ENCODE results near the gene RAP1GAP.

Gene RAP1GAP

DNA sequence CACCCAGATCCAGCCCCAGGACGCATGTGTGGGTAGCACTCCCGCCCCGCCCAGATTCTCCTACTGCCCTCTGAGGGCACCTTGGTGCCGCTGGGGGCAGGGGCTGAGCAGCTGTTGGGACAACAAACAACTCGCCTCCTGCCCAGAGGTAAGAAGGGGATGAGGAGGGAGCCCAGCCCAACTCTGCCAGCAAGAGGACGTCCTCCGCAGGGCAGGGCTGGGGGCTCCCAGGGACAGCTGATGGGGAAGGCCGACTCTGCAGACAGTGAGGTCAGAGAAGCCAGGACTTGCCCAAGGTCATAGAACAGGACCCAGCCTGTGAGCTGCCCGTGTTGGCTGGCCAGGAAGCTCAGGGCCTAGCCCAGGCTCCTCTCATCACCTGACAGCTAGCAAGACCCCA is 18.8 kb downstream of the RAP1GAP start:
- no peak overlapping the region for H3K4me3 ChIP-seq (ENCODE audit: low read depth, low read length)
- TF ChIP-seq, protein P1, sequence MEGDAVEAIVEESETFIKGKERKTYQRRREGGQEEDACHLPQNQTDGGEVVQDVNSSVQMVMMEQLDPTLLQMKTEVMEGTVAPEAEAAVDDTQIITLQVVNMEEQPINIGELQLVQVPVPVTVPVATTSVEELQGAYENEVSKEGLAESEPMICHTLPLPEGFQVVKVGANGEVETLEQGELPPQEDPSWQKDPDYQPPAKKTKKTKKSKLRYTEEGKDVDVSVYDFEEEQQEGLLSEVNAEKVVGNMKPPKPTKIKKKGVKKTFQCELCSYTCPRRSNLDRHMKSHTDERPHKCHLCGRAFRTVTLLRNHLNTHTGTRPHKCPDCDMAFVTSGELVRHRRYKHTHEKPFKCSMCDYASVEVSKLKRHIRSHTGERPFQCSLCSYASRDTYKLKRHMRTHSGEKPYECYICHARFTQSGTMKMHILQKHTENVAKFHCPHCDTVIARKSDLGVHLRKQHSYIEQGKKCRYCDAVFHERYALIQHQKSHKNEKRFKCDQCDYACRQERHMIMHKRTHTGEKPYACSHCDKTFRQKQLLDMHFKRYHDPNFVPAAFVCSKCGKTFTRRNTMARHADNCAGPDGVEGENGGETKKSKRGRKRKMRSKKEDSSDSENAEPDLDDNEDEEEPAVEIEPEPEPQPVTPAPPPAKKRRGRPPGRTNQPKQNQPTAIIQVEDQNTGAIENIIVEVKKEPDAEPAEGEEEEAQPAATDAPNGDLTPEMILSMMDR (IDR thresholded peaks at IDR 0.05; ENCODE audit: control insufficient read depth, extremely low read depth, insufficient read depth) = no peak

DNA sequence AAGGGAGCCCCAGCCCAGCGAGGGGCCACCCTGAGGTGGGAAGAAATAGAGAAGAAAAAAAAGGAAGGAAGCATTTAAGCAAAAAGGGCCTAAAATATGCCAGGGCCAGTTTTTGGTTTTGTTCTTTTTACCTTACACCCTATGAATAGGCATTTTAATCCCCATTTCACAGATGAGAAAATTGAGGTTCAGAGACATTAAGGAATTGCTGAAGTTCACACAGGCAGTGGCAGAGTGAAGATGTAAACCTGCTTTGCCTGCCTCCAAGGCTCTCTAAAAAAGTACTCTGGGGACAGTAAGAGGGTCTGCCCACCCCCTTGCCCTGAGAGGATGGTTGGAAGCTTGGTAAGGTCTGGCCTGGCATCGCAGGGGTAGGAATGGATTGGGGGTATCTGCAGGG is 19.8 kb downstream of the RAP1GAP start:
- no peak for DNase-seq (ENCODE audit: low read depth)
- TF ChIP-seq, protein P1 (IDR thresholded peaks at IDR 0.05; ENCODE audit: control insufficient read depth, extremely low read depth, insufficient read depth) = no peak
- H3K4me3 ChIP-seq (ENCODE audit: low read depth, low read length) = no peak overlapping the region

More for the DNA sequence above, 18.8 kb downstream of the RAP1GAP start:
- DNase-seq (ENCODE audit: low read depth) = no peak

DNA sequence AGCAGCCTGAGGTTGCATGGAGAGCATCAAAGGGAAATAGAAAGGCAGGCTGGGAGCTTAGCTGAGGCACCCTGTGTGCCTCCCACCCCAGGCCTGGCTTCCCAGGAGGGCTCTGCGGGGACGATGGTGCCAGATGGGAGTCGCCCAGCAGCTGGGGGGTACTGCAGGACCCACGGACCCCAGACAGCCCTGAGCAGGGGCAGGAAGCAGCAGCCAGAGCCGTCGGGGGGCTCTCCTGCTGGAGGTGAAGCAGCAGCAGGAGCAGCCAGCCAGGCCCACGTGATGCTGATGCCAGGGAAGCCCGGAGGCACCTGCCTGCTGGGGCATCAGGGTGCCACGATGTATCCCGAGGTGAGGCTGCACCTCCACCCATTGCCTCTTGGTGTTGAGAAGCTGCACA is 20.4 kb downstream of the RAP1GAP start:
- TF ChIP-seq, protein P1 (IDR thresholded peaks at IDR 0.05; ENCODE audit: control insufficient read depth, extremely low read depth, insufficient read depth) = no peak

DNA sequence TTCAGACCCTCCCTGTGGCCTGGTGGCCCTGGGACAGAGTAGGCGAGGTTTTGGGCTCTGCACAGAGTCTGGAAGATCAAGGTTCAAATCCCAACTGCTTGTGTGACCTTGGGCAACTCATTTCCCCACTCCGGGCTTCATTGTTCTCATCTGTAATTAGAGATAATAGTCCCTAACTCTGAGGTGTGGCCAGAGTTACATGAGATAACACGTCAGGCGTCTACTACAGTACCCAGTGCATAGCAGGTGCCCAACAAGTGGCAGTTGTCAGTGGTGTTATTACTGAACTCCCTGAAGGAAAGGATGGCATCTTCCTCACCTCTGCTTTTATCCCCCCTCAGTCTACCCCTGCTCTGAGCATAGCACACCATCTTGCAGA is 20.8 kb downstream of the RAP1GAP start:
- TF ChIP-seq, protein P1 (IDR thresholded peaks at IDR 0.05; ENCODE audit: control insufficient read depth, extremely low read depth, insufficient read depth) = no peak
- H3K4me3 ChIP-seq (ENCODE audit: low read depth, low read length) = no peak overlapping the region

More for the DNA sequence above, 20.4 kb downstream of the RAP1GAP start:
- DNase-seq (ENCODE audit: low read depth) = no peak
- H3K4me3 ChIP-seq (ENCODE audit: low read depth, low read length) = no peak overlapping the region

DNA sequence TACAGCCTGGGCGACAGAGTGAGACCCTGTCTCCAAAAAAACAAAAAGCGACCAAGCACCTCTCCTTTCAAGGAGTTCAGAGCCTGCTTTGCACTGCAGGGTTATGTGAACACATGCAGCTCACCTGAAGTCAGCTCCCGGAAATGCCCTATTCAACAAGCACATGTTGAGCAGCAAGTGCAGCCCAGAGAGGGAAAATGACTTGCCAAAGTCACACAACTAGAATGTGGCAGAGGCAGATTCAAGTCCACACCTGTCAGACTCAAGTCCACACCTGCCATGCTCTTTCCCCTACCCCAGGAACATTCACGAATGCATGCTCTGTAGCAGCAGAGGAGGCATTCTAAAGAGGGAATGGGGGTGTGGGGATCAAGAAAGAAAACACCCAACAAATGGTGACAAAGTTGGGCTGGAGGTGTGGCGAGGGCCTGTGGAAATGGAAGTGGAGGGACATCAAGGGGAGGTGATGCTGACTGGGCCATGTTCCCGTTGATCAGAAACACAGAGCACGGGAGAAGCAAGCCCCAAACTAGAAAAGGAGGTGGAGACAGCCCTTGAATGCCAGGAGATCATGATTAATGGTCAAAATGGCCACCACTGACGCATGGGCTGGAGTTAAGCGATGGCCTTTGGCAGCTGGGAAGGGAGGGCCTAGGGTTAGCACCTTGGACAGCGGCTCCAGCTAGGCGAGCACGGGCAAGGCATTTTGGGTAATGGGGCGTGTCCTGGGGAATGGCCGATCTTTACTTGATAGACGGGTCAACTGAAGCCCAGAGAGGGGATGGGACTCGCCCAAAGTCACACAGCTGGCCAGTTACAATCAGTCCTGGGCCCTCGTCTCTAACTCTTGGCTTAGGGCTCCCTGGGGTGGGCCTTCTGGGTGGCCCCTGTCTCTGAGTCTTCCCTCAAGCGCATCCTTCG is 21.5 kb downstream of the RAP1GAP start:
- no peak for DNase-seq (ENCODE audit: low read depth)
- TF ChIP-seq, protein P1 (IDR thresholded peaks at IDR 0.05; ENCODE audit: control insufficient read depth, extremely low read depth, insufficient read depth) = no peak
- H3K4me3 ChIP-seq (ENCODE audit: low read depth, low read length) = no peak overlapping the region

More for the DNA sequence above, 20.8 kb downstream of the RAP1GAP start:
- DNase-seq (ENCODE audit: low read depth) = no peak

DNA sequence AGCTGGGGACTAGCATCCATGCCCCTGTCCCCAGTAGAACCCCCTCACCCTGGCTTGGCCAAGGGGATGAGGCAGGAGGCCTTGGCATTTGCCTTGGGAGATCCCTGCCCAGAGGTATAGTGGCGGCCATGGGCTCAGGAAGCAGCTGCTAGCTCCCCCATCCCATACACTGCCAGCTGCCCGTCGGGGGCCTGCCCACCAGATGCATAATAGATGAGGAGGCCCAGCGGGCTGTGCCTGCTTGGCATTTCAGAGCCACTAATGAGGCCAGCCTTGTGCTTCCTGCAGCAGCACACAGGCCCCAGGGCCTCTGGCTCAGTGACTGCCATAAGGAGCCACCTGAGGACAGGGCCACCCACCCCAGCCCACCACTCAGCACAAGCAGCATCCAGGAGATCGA is 23.6 kb downstream of the RAP1GAP start:
- TF ChIP-seq, protein P1 (IDR thresholded peaks at IDR 0.05; ENCODE audit: control insufficient read depth, extremely low read depth, insufficient read depth) = no peak
- no peak for DNase-seq (ENCODE audit: low read depth)
- H3K4me3 ChIP-seq (ENCODE audit: low read depth, low read length) = no peak overlapping the region
